Neural cell (in vitro differentiated cells): ENCODE measurements around the gene IL24. TPM values are rescaled to one million over a fixed set of nuclear protein-coding genes. Genes with fewer than 3 reads are reported as not detected.

Experiments used
- polyA plus RNA-seq: library from polyadenylated mRNA; depleted of rRNA; stranded (reverse); fragments of >200 nt; gene quantifications from 2 replicates; pipeline ENCODE4 v1.2.3, GENCODE V29; 2014

The IL24 gene
- polyA plus RNA-seq, 1 donor from 2014 or later, result not detected

Other genes with a start within 250 kb of the IL24 start
- 9.0 and 9.1 TPM in 2 replicates for gene MAPKAPK2, start 212.5 kb upstream of the IL24 start, polyA plus RNA-seq
- not detected in 2 replicates for gene IL19, start 126.7 kb upstream of the IL24 start, polyA plus RNA-seq
- not detected in 2 replicates for gene IL10, start 124.9 kb upstream of the IL24 start, polyA plus RNA-seq
- not detected in 2 replicates for gene IL20, start 31.8 kb upstream of the IL24 start, polyA plus RNA-seq
- gene FCMR, start 24.5 kb downstream of the IL24 start, polyA plus RNA-seq, result not detected in 2 replicates
- gene PIGR, start 49.0 kb downstream of the IL24 start, polyA plus RNA-seq, result not detected in 2 replicates
- gene FCAMR, start 73.0 kb downstream of the IL24 start, polyA plus RNA-seq, result not detected in 2 replicates
- gene C1orf116, start 135.3 kb downstream of the IL24 start, polyA plus RNA-seq, result not detected in 2 replicates
- gene YOD1, start 153.8 kb downstream of the IL24 start, polyA plus RNA-seq, result 9.3 and 9.9 TPM in 2 replicates
- 9.3 and 9.8 TPM in 2 replicates for gene PFKFB2, start 155.8 kb downstream of the IL24 start, polyA plus RNA-seq
- gene C4BPB, start 191.4 kb downstream of the IL24 start, polyA plus RNA-seq, result not detected in 2 replicates
- not detected in 2 replicates for gene C4BPA, start 206.8 kb downstream of the IL24 start, polyA plus RNA-seq